Brain microvascular endothelial cell (primary cell): ENCODE results near the gene FAM20C.

Source experiments
- DNase-seq: peaks from one replicate; pipeline ENCODE4 v3.0.0-alpha.2; 2020
- H3K27ac ChIP-seq: fragments of 250-450 bp; sonication (Bioruptor Pico); 2 replicates; pipeline ENCODE4 v1.5.1; 2020; ENCODE audit warnings: mild to moderate bottlenecking, moderate library complexity
- H3K27me3 ChIP-seq: fragments of 250-450 bp; sonication (Bioruptor Pico); replicated peaks from 2 replicates; pipeline ENCODE4 v1.5.1; 2020; ENCODE audit warnings: mild to moderate bottlenecking
- H3K36me3 ChIP-seq: fragments of 250-450 bp; sonication (Bioruptor Pico); replicated peaks from 2 replicates; pipeline ENCODE4 v1.5.1; 2020; ENCODE audit warnings: mild to moderate bottlenecking
- H3K4me3 ChIP-seq: 2 replicates; pipeline ENCODE4 v1.5.1; 2011; ENCODE audit warnings: low read depth, mild to moderate bottlenecking, control low read depth, low read length, moderate library complexity
- in situ Hi-C: cut with HindIII; loops from 2 replicates; pipeline ENCODE4 v1.10.0; 2017; ENCODE audit warnings: low sequenced_read_pairs, low pct_ligation_motif_present
- TF ChIP-seq, protein P1 (sequence below): IDR thresholded peaks from 2 replicates; pipeline ENCODE4 v1.5.1; 2011; ENCODE audit warnings: low read depth, mild to moderate bottlenecking, moderate library complexity, low read length, control low read depth, inconsistent platforms; ENCODE audit errors: missing control alignments

Gene FAM20C

DNA sequence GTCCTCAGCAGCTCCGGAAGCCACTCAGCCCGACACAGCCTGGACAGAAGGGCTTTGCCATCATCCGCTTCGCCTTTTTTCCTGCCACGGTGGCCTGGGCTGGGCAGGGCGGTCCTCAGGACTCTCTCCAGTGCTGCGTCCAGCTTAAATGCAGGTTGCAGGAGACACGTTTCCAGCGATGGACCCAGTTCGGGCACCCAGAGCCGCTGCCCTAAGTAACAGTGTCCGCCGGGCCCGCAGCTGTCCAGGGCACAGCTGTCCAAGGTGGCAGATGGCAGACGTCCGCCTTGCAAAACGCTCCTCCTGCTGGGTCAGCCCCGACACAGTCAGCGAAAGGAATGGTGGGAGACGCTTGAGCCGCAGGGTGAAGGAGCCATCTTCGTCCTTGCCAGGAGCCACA is 60.6 kb downstream of the FAM20C start:
- DNase-seq = no peak
- in situ Hi-C loops = no loop called here
- no peak overlapping the region for H3K27ac ChIP-seq
- TF ChIP-seq, protein P1, sequence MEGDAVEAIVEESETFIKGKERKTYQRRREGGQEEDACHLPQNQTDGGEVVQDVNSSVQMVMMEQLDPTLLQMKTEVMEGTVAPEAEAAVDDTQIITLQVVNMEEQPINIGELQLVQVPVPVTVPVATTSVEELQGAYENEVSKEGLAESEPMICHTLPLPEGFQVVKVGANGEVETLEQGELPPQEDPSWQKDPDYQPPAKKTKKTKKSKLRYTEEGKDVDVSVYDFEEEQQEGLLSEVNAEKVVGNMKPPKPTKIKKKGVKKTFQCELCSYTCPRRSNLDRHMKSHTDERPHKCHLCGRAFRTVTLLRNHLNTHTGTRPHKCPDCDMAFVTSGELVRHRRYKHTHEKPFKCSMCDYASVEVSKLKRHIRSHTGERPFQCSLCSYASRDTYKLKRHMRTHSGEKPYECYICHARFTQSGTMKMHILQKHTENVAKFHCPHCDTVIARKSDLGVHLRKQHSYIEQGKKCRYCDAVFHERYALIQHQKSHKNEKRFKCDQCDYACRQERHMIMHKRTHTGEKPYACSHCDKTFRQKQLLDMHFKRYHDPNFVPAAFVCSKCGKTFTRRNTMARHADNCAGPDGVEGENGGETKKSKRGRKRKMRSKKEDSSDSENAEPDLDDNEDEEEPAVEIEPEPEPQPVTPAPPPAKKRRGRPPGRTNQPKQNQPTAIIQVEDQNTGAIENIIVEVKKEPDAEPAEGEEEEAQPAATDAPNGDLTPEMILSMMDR = no peak
- no peak overlapping the region for H3K4me3 ChIP-seq
- H3K27me3 ChIP-seq = no peaks in the 10 kb centered on the region
- peaks cover 65% of the 10 kb centered on the region for H3K36me3 ChIP-seq

DNA sequence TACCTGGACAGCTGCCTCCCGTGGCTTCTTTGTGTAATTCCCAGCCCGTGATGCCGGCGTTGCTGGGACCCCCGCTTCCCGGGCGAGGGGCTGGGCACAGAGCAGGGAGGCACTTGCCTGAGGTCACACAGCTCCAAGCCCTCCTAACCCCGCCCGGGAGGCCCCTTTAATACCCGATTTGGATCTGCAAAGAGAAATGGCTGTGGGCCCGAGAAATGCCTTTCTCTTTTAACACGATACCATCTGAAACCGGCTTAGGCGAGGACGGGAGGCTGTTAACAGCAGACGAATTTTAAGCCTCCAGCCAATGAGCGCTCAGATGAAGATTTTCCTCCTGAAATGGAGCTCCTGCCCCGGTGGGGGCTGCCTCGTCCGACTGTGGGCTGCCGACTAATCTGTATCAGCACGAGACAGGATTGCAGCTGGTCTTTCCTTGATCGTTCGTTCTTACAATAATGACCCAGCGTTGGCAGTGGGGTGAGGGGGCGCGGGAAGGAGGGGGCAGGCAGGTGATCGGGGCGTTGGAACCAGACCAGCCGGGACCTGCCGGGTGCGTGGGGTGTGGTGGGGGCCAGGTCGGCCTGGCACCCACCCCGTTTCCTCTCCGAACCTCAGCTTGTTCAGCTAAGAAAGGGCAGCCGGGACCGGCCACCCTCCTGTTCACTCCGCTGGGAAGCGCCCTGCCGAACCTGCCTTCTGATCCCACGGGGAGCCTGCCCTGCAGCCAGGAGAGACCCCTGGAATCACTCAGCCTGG is 61.4 kb downstream of the FAM20C start:
- Histone ChIP-seq H3K36me3 (peaks cover 67% of the 10 kb centered on the region), H3K27ac (no peak overlapping the region), H3K4me3 (no peak overlapping the region), H3K27me3 (no peaks in the 10 kb centered on the region)
- in situ Hi-C loops = no loop called here
- TF ChIP-seq, protein P1 = no peak
- no peak for DNase-seq

- H3K27ac ChIP-seq = no peak overlapping the region
- TF ChIP-seq, protein P1 = no peak
- H3K4me3 ChIP-seq = no peak overlapping the region
- H3K27me3 ChIP-seq = no peaks in the 10 kb centered on the region
- H3K36me3 ChIP-seq = peaks cover 66% of the 10 kb centered on the region
- in situ Hi-C loops = no loop called here
- no peak for DNase-seq
Observed at GRCh38 chr7:254337-255037, 62.1 kb downstream of the FAM20C start.

- peaks cover 68% of the 10 kb centered on the region for H3K36me3 ChIP-seq
- no peak for DNase-seq
- in situ Hi-C loops = no loop called here
Observed at GRCh38 chr7:255038-255435, 62.7 kb downstream of the FAM20C start.

GRCh38 chr7:255721-256361 is 63.5 kb downstream of the FAM20C start:
- peaks cover 67% of the 10 kb centered on the region for H3K36me3 ChIP-seq
- no peak overlapping the region for H3K27ac ChIP-seq
- no peaks in the 10 kb centered on the region for H3K27me3 ChIP-seq
- H3K4me3 ChIP-seq = no peak overlapping the region
- in situ Hi-C loops = no loop called here
- DNase-seq = no peak
- TF ChIP-seq, protein P1 = no peak

More at GRCh38 chr7:255038-255435, 62.7 kb downstream of the FAM20C start:
- H3K4me3 ChIP-seq = no peak overlapping the region
- H3K27me3 ChIP-seq = no peaks in the 10 kb centered on the region
- H3K27ac ChIP-seq = no peak overlapping the region
- TF ChIP-seq, protein P1 = no peak
